Stimulated activated CD4-positive, alpha-beta T cell treated with anti-CD3 and anti-CD28 coated beads, Interleukin-4, amount 100 ng/mL, for 24 hours (primary cell): ENCODE results near the gene SLX9.
"Not testable (repeated sequence)": the region's sequence is repeated elsewhere in the genome, so short reads cannot be mapped to it uniquely, and the experiment has no call there.

ENCODE experiments used
- DNase-seq: peaks from one replicate; pipeline ENCODE4 v3.0.0-alpha.2; 2020

SLX9 gene

GRCh38 chr21:44902268-44903049 is 37.4 kb upstream of the SLX9 start:
- no peak for DNase-seq

GRCh38 chr21:44903050-44903685 is 36.7 kb upstream of the SLX9 start:
- no peak for DNase-seq

GRCh38 chr21:44903689-44904088 is 36.1 kb upstream of the SLX9 start:
- no peak for DNase-seq

GRCh38 chr21:44904141-44904923 is 35.5 kb upstream of the SLX9 start:
- DNase-seq, result no peak

- no peak for DNase-seq
These were observed 34.7 kb upstream of the SLX9 start for GRCh38 chr21:44905016-44905727.

DNA sequence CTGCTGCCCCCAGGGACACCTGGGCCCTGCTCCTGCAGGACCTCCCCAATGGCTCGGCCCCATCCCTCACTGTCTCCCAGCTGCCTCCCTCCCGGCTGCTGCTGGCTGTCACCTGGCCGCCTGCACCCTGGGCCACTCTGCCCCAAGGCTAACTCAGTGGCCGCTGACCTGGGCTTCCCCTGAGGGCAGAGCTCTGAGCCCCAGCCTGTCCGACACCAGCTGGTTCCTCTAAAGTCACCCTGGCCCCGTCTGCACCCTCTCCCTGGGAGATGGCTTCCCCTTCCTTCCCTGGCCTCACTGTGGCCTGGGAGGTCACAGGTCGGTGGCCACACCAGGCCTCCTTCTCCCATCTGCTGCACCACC is 34.1 kb upstream of the SLX9 start:
- DNase-seq, result no peak

- no peak for DNase-seq
These were observed 32.4 kb upstream of the SLX9 start for GRCh38 chr21:44907225-44907965.

GRCh38 chr21:44907966-44908895 is 31.6 kb upstream of the SLX9 start:
- no peak for DNase-seq

DNA sequence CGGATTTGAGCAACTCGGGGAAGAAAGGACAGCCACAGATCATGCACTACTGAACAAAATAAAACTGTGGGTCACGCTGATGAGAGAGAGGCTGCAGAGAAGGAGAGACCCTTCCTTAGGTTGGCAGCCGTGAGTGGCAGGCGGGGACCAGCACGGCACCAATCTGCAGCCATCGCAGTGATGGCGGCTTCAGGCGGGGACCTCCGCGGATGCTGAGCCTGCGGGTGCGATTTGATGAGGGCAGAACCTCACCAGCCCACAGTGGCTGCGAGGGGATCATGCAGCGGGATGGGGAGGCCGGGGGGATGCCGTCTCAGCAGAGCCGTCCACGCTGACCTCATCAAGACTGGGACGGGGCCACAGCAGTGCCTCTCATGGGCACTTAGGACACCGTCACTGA is 30.9 kb upstream of the SLX9 start:
- DNase-seq, result no peak

DNA sequence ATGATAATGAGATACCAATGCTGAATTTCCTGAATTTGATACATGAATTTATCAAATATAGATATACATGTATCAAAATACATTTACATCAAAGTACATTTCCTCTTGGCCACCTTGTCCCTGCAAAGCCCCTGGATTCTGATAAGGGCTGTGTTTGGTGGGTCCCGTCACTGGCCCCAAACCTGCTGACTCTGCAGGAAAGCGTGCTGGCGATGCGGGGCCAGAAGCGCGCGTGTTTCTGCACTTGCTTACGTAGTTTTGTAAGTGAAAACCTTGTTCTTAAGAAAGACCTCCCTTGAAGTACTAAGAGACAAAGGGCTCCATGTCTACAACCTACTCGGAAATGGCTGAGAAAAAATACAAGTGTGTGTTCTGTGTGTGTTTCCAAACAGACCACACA is 30.1 kb upstream of the SLX9 start:
- no peak for DNase-seq

GRCh38 chr21:44910229-44911067 is 29.4 kb upstream of the SLX9 start:
- DNase-seq, result no peak

DNA sequence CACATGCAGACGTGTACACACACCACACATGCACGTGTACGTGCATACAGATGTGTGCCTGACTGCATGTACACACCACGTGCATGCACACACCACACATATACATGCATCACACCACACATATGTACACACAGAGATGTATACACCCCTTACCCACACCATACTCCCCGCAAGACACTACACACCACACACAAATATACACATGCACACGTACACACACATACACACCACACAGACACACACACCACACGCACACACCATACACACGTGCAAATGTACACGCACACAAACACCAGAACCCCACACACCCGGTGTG is 28.8 kb upstream of the SLX9 start:
- no peak for DNase-seq

DNA sequence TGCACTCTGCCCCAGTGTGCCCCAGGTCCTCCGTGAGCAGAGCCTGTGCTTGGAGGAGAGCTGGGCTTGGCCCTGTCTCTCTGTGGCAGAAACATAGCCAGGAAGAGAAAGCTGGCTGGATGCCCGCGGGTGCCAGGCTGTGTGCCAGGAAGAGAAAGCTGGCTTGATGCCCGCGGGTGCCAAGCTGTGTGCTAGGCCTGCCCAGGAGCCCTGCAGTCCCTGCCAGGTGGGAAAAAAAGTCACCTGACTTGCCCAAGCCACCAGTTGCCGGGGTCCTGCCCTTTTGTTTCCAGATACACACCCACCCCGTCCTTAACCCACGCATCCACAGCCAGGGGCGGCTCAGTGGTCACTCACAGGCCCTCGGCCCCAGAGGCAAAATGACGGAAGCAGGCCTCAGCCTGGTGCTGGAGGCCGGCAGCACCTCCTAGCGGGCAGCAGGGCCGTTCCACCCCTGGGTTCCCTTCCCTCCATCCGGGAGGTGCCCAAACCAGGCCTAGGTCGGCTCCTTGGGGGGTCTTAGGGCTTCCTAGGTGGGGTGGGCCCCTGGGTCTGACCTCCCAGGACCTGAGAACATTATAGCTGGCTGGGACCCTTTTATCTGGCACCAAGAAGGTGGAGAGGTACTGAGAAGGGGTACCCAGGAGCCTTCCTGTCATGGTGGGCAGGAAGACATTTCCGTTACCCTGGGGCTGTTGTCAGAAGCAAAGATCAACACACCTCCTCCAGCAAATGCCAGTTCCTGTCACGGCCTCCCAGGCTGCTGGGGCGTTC is 28.3 kb upstream of the SLX9 start:
- DNase-seq, result peak; percentile 51

DNA sequence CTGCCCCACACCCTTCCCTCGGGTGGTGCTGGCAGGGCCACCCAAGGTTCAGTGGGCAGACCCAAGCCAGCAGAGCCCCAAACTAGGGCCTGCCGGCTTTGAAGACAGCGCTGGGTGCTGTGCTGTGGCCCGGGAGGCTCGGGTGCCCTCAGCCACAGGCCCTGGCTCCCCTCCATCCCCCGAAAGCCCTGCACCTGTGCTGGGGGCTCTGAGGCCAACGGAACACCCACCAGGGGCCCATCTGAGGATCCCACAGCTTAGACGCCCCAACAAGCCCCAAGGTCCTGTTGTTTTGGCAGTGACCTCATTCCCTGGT is 27.7 kb upstream of the SLX9 start:
- DNase-seq, result no peak

GRCh38 chr21:44912506-44913412 is 27.1 kb upstream of the SLX9 start:
- not testable (repeated sequence) for DNase-seq

- no peak for DNase-seq
These were observed 26.2 kb upstream of the SLX9 start for GRCh38 chr21:44913425-44914175.

DNA sequence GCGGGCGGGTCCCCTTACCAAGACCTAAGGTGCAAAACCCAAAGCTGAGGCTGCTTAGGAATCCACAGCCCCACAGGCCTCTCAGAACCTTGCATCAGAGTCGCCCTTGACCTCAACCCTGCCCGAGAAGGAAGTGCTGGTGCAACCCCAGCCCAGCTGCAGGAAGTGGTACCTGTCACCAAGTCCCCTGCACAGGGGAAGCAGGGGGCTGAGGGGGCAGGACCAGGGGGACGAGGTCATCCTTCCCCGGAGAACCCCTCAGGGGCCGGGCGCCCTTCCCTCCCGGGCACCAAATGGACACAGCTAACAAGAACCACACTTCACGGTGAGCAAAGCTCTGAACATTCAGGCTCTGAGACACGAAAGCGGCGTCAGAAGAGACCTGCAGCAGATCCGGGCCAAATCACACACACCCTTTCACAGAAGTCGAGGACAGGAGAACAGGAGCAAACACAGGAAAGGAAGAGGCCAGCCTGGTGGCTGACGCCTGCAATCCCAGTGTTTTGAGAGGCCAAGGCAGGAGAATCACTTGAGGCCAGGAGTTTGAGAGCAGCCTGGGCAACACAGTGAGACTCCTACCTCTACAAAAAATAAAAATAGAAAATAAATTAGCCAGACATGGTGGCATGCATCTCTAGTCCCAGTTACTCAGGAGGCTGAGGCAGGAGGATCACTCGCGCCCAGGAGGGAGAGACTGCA is 25.5 kb upstream of the SLX9 start:
- peak; percentile 53 for DNase-seq
